Natural killer cell (primary cell): ENCODE results near the gene ZNF530. TPM values are rescaled to one million over a fixed set of nuclear protein-coding genes. Genes with fewer than 3 reads are reported as not detected.
A peak's percentile ranks its signal among the peaks of the same experiment; 100 is the strongest.

ENCODE experiments used
- ATAC-seq, 3 donors: fragments of 150-1000 bp in 2 of 3; fragments of 200-7000 bp in 1 of 3; cut with Tn5 transposase; 1 replicate in 1 of 3; 2 replicates in 2 of 3; pipeline ENCODE4 v1.10.0; 2021; ENCODE audit warnings: mild to moderate bottlenecking in 2 of 3, moderate library complexity in 2 of 3
- DNase-seq, 2 donors: peaks; one replicate each; pipeline versions ENCODE4 v3.0.0 to v3.0.0-alpha.2; 2013 to 2021; ENCODE audit warnings: mixed read lengths in 1 of 2
- H3K27ac ChIP-seq: one replicate; pipeline ENCODE4 v1.5.1; 2013; ENCODE audit warnings: mild to moderate bottlenecking, low read length
- H3K27me3 ChIP-seq: one replicate; pipeline ENCODE4 v1.6.1; 2013; ENCODE audit warnings: low read length; ENCODE audit not compliant: control insufficient read depth, insufficient read depth
- H3K36me3 ChIP-seq: one replicate; pipeline ENCODE4 v1.6.1; 2013; ENCODE audit warnings: low read length; ENCODE audit not compliant: control insufficient read depth, insufficient read depth
- H3K4me1 ChIP-seq: one replicate; pipeline ENCODE4 v1.6.1; 2013; ENCODE audit warnings: low read length; ENCODE audit not compliant: control insufficient read depth, insufficient read depth
- H3K4me3 ChIP-seq: one replicate; pipeline ENCODE4 v1.5.1; 2013; ENCODE audit warnings: low read length
- H3K9me3 ChIP-seq: one replicate; pipeline ENCODE4 v1.6.1; 2013; ENCODE audit warnings: low read length; ENCODE audit not compliant: control insufficient read depth, insufficient read depth
- H3K27ac Mint-ChIP-seq, 2 donors: one replicate each; pipeline ENCODE4 v1.8.0; 2022; ENCODE audit warnings: mild to moderate bottlenecking in 2 of 2, mixed read lengths in 2 of 2, moderate library complexity in 1 of 2
- H3K27me3 Mint-ChIP-seq, 2 donors: one replicate each; pipeline ENCODE4 v1.8.0; 2022; ENCODE audit warnings: low read depth in 2 of 2, mixed read lengths in 2 of 2
- H3K36me3 Mint-ChIP-seq: one replicate; pipeline ENCODE4 v1.8.0; 2022; ENCODE audit warnings: mixed read lengths
- H3K4me1 Mint-ChIP-seq, 2 donors: one replicate each; pipeline ENCODE4 v1.8.0; 2022; ENCODE audit warnings: mixed read lengths in 2 of 2
- H3K4me3 Mint-ChIP-seq: one replicate; pipeline ENCODE4 v1.8.0; 2022; ENCODE audit warnings: mild to moderate bottlenecking, moderate library complexity, mixed read lengths
- H3K9me3 Mint-ChIP-seq, 2 donors: one replicate each; pipeline ENCODE4 v1.8.0; 2022; ENCODE audit warnings: mixed read lengths in 2 of 2
- CTCF ChIP-seq: fragments of 200-600 bp; IDR thresholded peaks from one replicate; pipeline ENCODE4 v1.8.0; 2022; ENCODE audit warnings: antibody characterized with exemption
- WGBS: methylation state at CpG from one replicate; pipeline ENCODE4 v1.1.7; 2013; ENCODE audit warnings: missing lambda C conversion rate; ENCODE audit not compliant: insufficient coverage; 5-methylcytosine and 5-hydroxymethylcytosine counted together
- intact Hi-C: fragments of 100-400 bp; cut with micrococcal nuclease; formaldehyde crosslinking; loops from one replicate; pipeline ENCODE4 v1.14.2; 2022
- total RNA-seq, 4 donors: library from RNA; stranded (reverse); fragments of 120-200 nt in 1 of 4; gene quantifications; one replicate each; pipeline versions ENCODE4 v1.2.3 to v1.2.4, GENCODE V29; 2013 to 2022

The ZNF530 gene
- total RNA-seq, 3 donors from 2014 or later (not counting 1 experiment from before 2014, with no cell fraction given): 5.1 to 8.0 (median 5.6) TPM

- peak; percentile 98 for ATAC-seq
- peaks cover 15% of the 10 kb centered on the region for H3K4me1 ChIP-seq
- TF ChIP-seq CTCF: no peak
- peak within 1 kb of the TSS; percentile 85 for H3K4me3 Mint-ChIP-seq
- under 1% methylated on average over 62 of the region's 62 CpGs for WGBS
- H3K27me3 Mint-ChIP-seq: no peaks in the 10 kb centered on the region
- H3K9me3 ChIP-seq: peaks cover 56% of the 10 kb centered on the region
- peak; percentile 88 to 99 for DNase-seq
- H3K4me1 Mint-ChIP-seq: peaks cover 26 to 27% of the 10 kb centered on the region in 2 donors
- H3K36me3 ChIP-seq: peaks cover 28% of the 10 kb centered on the region
- no peaks in the 10 kb centered on the region for H3K27me3 ChIP-seq
- peak within 1 kb of the TSS; percentile 52 for H3K4me3 ChIP-seq
- H3K36me3 Mint-ChIP-seq: peaks cover 40% of the 10 kb centered on the region
- peak within 1 kb of the TSS; percentile 36 for H3K27ac ChIP-seq
- intact Hi-C loops: loop anchor here (1.0 to 2.0 kb wide), 8 partner anchors 19 to 189 kb away; partner anchors contain the start of genes ZNF211, ZNF419, ZNF548 and ZNF549
- peaks cover 16 to 23% of the 10 kb centered on the region in 2 donors for H3K9me3 Mint-ChIP-seq
- peak within 1 kb of the TSS; percentile 83 to 91 for H3K27ac Mint-ChIP-seq
Measured at GRCh38 chr19:57578487-57579205, 21.0 kb upstream of the ZNF530 start, which contains the start of gene ZNF416. Gene ZNF416 (minus strand): TSS chr19:57578911. CDS start chr19:57578704, 207 bp downstream.

- no peak for TF ChIP-seq CTCF
- DNase-seq: no peak
- peaks cover 35% of the 10 kb centered on the region for H3K9me3 ChIP-seq
- Mint-ChIP-seq H3K4me3 (no peak overlapping the region), H3K4me1 (peaks cover 18 to 30% of the 10 kb centered on the region in 2 donors), H3K36me3 (peaks cover 32% of the 10 kb centered on the region), H3K27me3 (no peaks in the 10 kb centered on the region), H3K9me3 (peaks cover 11 to 26% of the 10 kb centered on the region in 2 donors), H3K27ac (peak overlapping the region in 1 of 2 donors; percentile 88)
- no peaks in the 10 kb centered on the region for H3K27me3 ChIP-seq
- peaks cover 20% of the 10 kb centered on the region for H3K4me1 ChIP-seq
- WGBS: 60% methylated on average over 21 of the region's 21 CpGs
- intact Hi-C loops: no loop called here
- no peak for ATAC-seq
- H3K4me3 ChIP-seq: peak overlapping the region; percentile 68
- H3K36me3 ChIP-seq: peaks cover under 1% of the 10 kb centered on the region
- H3K27ac ChIP-seq: peak overlapping the region; percentile 75
Measured at GRCh38 chr19:57583104-57583520, 16.6 kb upstream of the ZNF530 start.

GRCh38 chr19:57583521-57584416 is 15.9 kb upstream of the ZNF530 start, which contains the start of gene ZIK1:
Gene ZIK1 (plus strand): TSS chr19:57584145. CDS start chr19:57584357, 212 bp downstream.
- peaks cover 12 to 30% of the 10 kb centered on the region in 2 donors for H3K9me3 Mint-ChIP-seq
- Histone ChIP-seq H3K27me3 (no peaks in the 10 kb centered on the region), H3K36me3 (peaks cover 6% of the 10 kb centered on the region), H3K9me3 (peaks cover 41% of the 10 kb centered on the region), H3K4me3 (peak within 1 kb of the TSS; percentile 68), H3K4me1 (peaks cover 17% of the 10 kb centered on the region), H3K27ac (peak within 1 kb of the TSS; percentile 75)
- ATAC-seq: peak; percentile 90 to 94 (median 91)
- H3K36me3 Mint-ChIP-seq: peaks cover 39% of the 10 kb centered on the region
- peak within 1 kb of the TSS; percentile 72 to 88 for H3K27ac Mint-ChIP-seq
- no peak for TF ChIP-seq CTCF
- peak; percentile 79 to 95 for DNase-seq
- no peaks in the 10 kb centered on the region for H3K27me3 Mint-ChIP-seq
- intact Hi-C loops: loop anchor here (1.0 kb wide), 2 partner anchors 16 to 31 kb away; partner anchors contain the start of genes ZNF134 and ZNF530
- H3K4me3 Mint-ChIP-seq: peak within 1 kb of the TSS; percentile 92
- WGBS: 5% methylated on average over 76 of the region's 76 CpGs
- H3K4me1 Mint-ChIP-seq: peaks cover 16 to 27% of the 10 kb centered on the region in 2 donors
